Amygdala (tissue), 56 donors: ENCODE data around the gene NOX5.

Experiments
- DNase-seq, 56 donors: peaks; one replicate each; lab custom pipeline; 2025; lab: John Stamatoyannopoulos, UW

NOX5 gene

GRCh38 chr15:69094124-69094921 lies 79.8 kb downstream of the NOX5 start:
- peak in 3 of 56 donors; percentile 16 to 41 (median 20) for DNase-seq

- no peak for DNase-seq
These were observed 80.8 kb downstream of the NOX5 start for GRCh38 chr15:69095274-69095673.

GRCh38 chr15:69096196-69096595 lies 81.7 kb downstream of the NOX5 start:
- DNase-seq, result no peak

- no peak for DNase-seq
These were observed 82.1 kb downstream of the NOX5 start for GRCh38 chr15:69096626-69097025.

GRCh38 chr15:69098771-69099170 lies 84.3 kb downstream of the NOX5 start:
- no peak for DNase-seq

- no peak for DNase-seq
These were observed 85.4 kb downstream of the NOX5 start for GRCh38 chr15:69099941-69100340.

GRCh38 chr15:69100821-69101220 lies 86.3 kb downstream of the NOX5 start:
- no peak for DNase-seq

GRCh38 chr15:69104050-69104750 lies 89.7 kb downstream of the NOX5 start:
- no peak for DNase-seq

GRCh38 chr15:69105451-69105985 lies 91.0 kb downstream of the NOX5 start:
- no peak for DNase-seq

GRCh38 chr15:69107025-69107620 lies 92.6 kb downstream of the NOX5 start:
- no peak for DNase-seq
